ENCODE measurements around the gene PRDX5.

DNA sequence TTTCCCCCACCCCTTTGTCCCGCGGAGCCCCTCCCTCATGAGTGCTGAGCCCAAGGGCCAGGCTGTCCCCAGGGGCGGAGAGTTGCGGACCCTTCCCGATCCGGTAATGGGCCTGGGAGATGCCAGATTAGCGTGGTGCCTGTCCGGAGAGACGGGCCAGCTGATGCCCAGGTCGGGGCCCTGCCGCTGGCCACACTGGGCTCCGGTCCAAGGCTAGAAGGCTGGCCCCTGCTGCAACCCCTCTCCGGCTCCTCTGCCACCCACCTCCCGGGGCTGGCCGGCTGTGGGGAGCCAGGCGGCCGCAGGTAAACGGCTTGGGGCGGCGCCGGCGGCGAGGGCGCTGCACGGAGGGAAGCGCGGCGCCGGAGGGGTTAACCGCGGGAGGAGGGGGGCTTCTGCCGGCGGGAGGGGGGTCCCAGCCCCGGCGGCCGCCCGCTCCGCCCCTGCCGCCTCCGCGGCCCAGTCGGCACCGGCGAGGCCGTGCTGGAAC, 26.6 kb upstream of the PRDX5 start, which contains the start of gene KCNK4:
- TF ChIP-seq, protein P1, sequence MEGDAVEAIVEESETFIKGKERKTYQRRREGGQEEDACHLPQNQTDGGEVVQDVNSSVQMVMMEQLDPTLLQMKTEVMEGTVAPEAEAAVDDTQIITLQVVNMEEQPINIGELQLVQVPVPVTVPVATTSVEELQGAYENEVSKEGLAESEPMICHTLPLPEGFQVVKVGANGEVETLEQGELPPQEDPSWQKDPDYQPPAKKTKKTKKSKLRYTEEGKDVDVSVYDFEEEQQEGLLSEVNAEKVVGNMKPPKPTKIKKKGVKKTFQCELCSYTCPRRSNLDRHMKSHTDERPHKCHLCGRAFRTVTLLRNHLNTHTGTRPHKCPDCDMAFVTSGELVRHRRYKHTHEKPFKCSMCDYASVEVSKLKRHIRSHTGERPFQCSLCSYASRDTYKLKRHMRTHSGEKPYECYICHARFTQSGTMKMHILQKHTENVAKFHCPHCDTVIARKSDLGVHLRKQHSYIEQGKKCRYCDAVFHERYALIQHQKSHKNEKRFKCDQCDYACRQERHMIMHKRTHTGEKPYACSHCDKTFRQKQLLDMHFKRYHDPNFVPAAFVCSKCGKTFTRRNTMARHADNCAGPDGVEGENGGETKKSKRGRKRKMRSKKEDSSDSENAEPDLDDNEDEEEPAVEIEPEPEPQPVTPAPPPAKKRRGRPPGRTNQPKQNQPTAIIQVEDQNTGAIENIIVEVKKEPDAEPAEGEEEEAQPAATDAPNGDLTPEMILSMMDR (IDR thresholded peaks at IDR 0.05; ENCODE audit: insufficient read depth, low read length), result no peak
- TF ChIP-seq, protein P2, sequence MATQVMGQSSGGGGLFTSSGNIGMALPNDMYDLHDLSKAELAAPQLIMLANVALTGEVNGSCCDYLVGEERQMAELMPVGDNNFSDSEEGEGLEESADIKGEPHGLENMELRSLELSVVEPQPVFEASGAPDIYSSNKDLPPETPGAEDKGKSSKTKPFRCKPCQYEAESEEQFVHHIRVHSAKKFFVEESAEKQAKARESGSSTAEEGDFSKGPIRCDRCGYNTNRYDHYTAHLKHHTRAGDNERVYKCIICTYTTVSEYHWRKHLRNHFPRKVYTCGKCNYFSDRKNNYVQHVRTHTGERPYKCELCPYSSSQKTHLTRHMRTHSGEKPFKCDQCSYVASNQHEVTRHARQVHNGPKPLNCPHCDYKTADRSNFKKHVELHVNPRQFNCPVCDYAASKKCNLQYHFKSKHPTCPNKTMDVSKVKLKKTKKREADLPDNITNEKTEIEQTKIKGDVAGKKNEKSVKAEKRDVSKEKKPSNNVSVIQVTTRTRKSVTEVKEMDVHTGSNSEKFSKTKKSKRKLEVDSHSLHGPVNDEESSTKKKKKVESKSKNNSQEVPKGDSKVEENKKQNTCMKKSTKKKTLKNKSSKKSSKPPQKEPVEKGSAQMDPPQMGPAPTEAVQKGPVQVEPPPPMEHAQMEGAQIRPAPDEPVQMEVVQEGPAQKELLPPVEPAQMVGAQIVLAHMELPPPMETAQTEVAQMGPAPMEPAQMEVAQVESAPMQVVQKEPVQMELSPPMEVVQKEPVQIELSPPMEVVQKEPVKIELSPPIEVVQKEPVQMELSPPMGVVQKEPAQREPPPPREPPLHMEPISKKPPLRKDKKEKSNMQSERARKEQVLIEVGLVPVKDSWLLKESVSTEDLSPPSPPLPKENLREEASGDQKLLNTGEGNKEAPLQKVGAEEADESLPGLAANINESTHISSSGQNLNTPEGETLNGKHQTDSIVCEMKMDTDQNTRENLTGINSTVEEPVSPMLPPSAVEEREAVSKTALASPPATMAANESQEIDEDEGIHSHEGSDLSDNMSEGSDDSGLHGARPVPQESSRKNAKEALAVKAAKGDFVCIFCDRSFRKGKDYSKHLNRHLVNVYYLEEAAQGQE (IDR thresholded peaks at IDR 0.05; ENCODE audit: insufficient replicate concordance, low read depth), result no peak
- no peak for TF ChIP-seq POLR2AphosphoS5 (IDR thresholded peaks at IDR 0.05; ENCODE audit: low read depth)
- TF ChIP-seq SPI1 (IDR thresholded peaks at IDR 0.05; ENCODE audit: borderline replicate concordance, low read depth), result no peak

Data from HL-60 (cell line).